GM21723 (cell line): Measurements from ENCODE around the gene TCOF1.

Experiments
- ATAC-seq: cut with Tn5 transposase; IDR thresholded peaks from one replicate; pipeline ENCODE4 v1.9.1; 2021; ENCODE audit warnings: mild to moderate bottlenecking, moderate library complexity; ENCODE audit not compliant: unreplicated experiment

TCOF1 gene

DNA sequence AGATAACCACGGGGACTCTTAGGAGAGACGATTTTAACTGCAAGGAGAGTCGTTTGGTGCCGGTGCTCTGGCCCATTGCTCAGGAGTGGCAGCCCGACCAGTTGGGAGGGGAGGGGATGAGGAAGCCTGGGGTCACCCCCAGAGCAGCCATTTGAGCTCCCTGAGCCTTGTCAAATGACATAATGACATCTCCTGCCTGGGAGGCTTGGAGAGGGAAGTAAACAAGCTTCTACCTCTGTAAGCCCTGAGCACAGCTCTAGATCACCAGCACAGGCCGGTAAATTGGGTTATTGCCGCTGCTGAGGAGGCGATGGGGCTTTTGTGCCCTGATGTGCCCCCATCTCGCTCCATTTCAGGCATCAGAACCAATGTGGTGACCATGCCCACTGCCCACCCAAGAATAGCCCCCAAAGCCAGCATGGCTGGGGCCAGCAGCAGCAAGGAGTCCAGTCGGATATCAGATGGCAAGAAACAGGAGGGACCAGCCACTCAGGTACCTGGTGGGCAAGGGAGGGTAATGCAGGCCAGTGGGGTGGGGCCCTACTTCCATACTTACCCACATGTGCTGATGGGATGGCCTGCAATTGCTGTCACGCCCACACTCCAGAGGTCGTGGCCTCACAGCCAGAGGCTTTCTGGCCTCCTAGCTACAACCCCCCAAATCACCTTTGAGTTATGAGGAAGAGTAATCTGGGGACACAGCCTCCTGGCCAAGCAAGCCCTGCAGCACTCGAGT, 32.2 kb downstream of the TCOF1 start:
- ATAC-seq = no peak

DNA sequence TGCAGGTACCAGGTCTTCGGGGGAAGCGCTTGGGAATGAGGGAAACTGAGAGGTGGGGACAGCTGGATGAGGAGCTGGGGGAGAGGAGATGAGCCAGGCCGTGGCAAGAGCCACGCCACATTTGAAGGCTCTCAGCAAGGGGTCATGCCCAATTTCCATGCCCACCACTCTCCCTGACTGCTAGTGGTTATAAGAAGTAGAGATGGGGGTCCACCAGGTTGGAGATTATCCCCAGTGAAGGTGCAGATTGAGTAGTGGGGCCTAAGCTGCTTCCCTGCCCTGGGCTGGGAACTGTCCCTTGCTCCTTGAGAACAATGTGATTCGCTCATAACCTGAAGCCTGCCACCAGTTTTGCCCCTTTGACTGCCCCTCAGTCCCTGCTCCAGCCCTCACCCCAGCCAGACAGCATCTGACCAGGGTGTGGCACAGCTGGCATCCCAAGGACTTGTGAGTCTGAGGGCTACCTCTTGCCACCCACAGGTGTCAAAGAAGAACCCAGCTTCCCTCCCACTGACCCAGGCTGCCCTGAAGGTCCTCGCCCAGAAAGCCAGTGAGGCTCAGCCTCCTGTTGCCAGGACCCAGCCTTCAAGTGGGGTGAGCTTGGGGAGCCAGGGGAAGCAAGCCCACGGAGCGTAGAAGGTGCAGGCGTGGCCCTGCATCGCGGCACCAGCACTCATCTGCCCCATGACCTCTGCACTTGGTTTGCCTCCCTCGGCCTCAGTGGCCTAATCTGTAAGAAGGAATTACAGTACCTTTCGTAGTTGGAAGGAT, 33.8 kb downstream of the TCOF1 start:
- ATAC-seq = no peak

DNA sequence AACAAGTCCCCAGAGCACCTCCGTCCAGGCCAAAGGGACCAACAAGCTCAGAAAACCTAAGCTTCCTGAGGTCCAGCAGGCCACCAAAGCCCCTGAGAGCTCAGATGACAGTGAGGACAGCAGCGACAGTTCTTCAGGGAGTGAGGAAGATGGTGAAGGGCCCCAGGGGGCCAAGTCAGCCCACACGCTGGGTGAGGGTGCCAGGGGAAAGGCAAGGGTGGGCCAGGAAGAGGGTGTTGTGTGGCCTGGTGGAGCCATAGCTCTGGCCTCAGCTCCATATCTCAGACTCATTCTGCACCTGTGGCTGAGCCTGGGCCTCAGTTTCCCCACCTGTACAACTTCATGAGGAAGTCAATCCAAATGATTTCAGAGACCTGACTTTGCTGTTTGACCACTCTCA, 34.5 kb downstream of the TCOF1 start:
- no peak for ATAC-seq

DNA sequence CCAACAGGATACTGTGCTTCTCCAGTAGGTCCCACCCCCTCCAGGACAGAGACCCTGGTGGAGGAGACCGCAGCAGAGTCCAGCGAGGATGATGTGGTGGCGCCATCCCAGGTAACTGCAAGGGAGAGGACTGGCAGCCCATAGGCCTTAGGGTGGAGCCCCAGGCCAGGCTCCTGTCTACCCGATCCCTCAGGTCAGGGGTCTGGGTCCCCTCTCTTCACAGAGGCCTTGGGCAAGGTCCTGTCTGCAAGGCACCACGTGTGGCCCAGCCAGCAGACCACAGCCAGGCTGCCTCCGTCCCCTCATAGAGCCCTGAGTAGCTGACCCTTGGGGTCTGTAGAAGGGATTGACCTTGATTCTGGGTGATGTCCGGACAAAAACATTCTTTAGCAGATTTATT, 35.2 kb downstream of the TCOF1 start:
- no peak for ATAC-seq

DNA sequence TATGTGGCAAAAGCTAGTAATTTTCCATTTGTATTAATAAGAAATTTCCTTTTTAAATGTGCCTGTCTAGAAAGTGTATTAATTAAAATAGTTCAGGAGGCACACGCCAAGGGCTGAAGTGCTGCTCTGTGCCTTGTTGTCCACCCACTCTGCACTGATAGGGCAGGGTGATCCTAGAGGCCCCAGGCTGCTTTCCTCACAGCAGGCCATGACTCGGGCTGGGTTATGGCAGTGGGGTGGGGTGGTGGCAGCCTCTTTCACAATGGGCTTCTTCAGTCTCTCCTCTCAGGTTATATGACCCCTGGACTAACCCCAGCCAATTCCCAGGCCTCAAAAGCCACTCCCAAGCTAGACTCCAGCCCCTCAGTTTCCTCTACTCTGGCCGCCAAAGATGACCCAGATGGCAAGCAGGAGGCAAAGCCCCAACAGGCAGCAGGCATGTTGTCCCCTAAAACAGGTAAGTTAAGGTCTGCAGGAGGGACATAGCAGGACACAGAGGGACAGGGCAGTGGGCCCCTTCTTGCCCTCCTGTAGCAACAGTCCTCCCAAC, 35.7 kb downstream of the TCOF1 start:
- ATAC-seq = no peak

DNA sequence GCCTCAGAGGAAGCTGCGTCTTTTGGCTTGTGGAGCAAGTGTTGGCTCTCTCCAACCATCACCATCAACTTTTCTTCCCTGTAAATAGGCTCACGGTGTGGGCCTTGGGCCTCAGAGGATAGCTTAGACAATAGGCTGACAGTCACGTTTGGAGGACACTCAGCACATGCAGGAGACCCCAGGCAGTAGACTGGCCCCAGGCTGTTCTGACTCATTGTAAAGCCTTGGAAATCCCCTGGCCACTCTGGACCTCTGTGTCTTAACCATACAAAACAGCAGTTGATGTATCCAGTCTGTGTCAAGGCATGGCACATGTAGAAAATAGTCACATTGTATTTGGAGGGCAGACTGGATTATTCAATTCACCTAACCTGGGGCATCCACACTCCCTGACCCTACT, 36.6 kb downstream of the TCOF1 start:
- no peak for ATAC-seq

DNA sequence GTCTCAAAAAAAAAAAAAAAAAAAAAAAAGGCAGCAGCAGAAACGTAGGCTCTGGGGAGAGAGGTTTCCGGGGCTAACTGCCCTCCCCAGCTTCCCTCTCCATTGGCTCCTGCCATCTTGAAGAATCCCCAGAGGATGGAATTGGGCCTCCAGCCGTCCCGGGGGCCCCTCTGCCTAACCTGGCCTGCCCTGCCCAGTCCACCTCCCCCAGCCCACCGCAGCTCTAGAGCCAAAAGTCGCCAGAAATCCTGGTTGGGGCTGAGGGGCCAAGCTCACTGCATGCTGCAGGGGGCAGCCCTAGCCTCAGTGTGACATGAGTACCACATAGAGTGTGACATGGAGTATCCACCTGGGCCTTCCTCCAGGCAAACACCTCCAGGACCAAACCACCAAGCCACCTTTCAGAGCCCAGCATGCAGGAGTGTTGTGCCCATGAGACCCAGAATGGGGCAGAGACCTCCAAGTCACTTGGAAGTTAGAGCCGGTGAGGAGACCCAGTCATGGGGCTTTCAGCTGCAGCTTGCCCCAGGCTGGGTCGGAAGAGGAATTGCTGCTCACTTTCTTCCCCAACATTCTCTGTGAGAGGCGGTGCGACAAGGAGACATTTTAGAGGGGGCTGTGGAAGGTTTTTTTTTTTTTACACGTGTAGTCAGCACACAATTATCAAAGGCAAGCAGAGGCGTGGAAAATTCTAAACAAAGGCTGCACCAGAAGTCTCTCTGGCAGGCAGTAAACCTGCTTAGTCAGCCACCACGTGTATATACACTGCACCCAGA, 37.6 kb downstream of the TCOF1 start:
- ATAC-seq = no peak

DNA sequence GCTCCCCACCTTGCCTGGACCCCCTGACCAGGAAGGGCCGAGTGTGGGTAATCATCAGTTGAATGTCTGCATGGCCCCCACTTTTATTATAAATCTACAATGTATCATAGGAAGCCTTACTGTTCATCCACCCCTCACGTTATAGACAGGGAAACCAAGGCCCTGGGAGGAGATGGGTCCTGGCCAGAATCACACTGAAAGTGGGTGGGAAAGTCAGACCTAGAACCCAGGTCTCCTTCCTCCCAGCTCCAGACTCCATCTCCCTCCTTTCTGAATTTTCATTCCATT, 38.1 kb downstream of the TCOF1 start:
- no peak for ATAC-seq

DNA sequence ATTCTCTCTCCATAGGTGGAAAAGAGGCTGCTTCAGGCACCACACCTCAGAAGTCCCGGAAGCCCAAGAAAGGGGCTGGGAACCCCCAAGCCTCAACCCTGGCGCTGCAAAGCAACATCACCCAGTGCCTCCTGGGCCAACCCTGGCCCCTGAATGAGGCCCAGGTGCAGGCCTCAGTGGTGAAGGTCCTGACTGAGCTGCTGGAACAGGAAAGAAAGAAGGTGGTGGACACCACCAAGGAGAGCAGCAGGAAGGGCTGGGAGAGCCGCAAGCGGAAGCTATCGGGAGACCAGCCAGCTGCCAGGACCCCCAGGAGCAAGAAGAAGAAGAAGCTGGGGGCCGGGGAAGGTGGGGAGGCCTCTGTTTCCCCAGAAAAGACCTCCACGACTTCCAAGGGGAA, 38.8 kb downstream of the TCOF1 start:
- ATAC-seq = no peak

DNA sequence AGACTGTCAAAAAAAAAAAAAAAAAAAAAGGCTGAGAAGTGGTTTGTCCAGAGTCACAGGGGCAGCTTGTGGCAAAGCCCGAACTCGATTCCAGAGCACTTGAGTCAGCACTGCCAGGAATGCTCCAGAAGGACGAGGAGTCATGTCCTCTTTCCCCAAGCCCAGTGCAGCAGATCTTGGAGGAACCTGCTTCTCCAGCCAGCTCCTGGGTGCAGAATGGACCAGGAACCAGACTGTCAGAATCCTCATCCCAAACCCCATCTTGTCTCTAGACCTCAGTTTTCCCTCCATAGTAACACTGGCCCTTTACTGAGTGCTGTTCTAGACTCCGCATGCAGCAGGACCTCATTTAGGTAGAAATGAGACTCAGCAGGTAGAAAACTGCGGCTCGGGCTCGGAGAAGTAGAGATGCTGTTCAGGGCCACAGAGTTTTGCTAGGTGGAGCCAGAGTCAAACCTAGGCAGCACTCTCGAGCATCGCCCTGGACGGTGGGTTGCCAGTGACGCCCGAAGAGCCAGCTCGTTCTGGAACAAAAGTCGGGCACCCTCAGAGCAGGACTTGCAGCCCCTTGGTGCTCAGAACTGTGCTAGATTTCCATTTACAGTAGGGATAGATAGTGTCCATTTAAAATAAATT, 39.8 kb downstream of the TCOF1 start:
- no peak for ATAC-seq

DNA sequence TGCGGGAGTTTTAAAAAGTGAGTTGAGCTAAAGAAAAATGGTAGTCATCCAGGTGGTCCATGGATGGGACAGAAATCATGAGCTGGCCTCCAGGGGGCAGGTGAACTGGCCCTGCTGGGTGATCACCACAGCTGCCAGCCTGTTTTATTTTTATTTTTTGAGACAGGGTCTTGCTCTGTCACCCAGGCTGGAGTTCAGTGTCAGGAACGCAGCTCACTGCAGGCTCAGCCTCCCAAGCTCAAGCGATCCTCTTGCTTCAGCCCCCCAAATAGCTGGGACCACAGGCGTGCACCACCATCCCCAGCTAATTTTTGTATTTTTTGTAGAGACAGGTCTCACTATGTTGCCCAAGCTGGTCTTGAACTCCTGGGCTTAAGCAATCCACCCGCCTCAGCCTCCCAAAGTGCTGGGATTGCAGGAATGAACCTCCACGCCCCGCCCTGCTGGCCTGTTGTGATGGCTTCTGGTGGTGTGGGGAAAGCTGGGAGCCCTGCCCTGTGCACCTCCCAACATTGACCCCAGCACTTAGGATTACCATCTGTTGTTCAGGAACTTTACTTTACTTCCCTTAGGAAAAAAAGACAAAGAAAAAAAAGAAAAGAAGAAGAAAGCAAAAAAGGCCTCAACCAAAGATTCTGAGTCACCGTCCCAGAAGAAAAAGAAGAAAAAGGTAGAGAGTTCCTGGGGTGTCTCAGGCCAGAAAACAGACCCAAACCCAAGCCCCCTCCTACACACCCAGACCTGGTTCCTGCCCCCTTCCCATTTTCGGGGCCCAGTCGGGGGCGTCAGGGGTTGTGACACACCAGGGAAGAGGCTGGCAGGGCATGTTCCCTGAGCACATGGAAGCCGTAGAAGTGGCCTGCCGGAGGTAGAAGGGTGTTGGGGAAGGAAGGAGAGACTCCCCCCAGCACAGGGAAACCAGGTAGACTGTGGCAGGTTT, 40.6 kb downstream of the TCOF1 start:
- ATAC-seq = peak; percentile 2

DNA sequence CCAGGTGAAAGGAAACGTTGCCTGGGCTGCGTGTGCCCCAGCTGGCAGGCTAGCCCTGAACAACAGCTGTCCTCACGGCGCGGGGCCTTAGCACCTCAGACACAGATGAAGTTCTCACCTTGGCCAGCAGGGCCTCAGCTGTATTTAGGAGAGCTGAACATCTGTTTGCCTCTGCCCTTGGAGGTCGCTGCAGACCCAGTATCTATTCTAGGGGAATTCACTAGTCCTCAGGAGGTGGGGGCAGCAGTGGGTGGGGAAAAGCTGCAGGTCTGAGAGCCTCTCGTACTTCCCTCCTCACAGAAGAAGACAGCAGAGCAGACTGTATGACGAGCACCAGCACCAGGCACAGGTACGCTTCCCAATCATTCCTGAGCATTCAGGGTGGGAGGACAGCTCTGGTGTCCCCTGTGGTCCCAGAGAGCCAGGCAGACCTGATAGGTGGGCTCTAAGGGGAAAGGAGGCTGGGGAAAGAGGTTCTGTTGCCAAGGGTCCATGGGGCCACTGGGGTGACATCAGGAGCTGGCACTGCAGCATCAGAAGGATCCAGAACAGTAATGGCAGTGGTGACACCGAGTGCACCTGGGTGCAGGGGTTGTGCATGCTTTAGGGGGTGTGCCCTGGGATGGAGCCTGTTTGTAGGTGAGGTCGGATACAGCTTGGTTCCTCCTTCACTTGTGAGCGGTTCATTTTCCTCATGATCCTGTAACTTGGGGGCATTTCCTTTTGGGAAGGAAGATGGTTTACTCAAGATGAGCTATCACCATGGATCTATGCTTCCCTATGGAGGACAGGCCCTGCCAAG, 41.4 kb downstream of the TCOF1 start:
- ATAC-seq = peak; percentile 80

DNA sequence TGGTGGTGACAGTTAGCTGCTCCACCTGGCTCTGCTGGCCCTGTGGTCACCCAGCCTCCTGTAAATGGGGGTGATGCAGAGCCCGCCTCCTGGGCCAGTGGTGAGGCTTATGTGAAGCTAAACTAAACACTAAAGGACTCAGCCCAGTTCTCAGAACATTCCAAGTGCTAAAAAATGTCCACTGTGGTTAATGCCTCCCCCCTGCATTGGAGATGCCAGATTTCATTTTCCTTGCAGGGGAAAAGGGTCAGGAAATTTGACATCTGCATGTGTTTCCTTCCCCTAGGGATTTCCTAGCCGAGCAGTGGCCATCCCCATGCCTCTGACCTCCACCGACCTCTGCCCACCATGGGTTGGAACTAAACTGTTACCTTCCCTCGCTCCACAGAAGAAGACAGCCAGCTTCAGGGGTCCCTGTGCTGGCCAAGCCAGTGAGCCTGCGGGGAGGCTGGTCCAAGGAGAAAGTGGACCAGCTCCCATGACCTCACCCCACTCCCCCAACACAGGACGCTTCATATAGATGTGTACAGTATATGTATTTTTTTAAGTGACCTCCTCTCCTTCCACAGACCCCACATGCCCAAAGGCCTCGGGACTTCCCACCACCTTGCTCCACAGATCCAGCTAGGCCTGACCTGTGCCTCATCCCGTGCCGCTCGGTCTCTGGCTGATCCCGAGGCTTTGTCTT, 42.2 kb downstream of the TCOF1 start:
- ATAC-seq = no peak

DNA sequence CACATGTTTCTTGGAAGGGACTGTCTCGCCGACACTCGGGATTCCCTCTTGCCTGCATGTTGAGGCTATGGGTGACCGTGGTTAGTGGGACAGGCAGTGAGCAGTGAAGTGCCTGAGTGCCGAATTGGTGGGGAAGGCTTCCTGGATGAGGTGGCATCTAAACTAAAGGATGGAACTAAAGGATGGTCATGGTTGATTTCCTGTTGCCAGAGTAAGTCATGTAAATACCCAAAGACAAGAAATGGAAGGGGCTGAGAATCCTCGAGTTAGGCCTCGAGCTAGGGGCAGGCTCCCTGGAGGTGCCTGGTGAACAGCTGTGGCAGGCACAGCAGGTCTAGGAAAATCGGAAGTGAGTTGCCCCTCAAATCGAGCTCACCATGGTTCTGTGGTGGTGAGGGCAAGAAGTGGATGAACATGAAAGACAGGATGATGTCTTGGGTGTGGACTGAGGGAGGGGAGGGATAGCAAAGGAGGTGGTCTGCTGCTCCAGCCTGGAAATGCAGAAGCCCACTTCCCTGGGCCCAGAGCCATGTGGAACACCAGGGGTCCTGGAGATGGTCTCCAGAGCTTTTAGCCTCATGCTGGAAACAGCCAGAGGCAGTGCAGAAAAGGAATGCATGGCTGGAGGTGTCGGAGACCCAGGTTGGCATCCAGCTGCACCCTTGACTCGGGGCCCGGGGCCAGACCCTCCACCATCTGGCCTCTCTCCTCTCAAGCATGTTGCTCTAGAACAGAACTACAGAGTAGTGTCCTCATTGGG, 43.0 kb downstream of the TCOF1 start:
- no peak for ATAC-seq

DNA sequence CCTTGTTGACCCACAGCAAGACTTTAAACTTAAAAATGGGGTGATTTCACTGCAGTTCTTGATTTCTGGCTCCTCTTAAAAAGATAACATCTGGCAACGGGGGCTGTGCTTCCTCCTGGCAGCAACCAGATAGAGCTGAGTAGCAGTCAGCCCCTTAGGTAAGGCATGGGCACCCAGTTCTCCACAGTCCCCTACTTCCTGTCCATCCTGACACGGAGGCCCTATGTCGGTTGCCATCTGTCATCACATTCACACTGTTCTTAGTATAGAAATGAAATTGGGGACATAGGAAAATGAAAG, 43.5 kb downstream of the TCOF1 start:
- no peak for ATAC-seq

DNA sequence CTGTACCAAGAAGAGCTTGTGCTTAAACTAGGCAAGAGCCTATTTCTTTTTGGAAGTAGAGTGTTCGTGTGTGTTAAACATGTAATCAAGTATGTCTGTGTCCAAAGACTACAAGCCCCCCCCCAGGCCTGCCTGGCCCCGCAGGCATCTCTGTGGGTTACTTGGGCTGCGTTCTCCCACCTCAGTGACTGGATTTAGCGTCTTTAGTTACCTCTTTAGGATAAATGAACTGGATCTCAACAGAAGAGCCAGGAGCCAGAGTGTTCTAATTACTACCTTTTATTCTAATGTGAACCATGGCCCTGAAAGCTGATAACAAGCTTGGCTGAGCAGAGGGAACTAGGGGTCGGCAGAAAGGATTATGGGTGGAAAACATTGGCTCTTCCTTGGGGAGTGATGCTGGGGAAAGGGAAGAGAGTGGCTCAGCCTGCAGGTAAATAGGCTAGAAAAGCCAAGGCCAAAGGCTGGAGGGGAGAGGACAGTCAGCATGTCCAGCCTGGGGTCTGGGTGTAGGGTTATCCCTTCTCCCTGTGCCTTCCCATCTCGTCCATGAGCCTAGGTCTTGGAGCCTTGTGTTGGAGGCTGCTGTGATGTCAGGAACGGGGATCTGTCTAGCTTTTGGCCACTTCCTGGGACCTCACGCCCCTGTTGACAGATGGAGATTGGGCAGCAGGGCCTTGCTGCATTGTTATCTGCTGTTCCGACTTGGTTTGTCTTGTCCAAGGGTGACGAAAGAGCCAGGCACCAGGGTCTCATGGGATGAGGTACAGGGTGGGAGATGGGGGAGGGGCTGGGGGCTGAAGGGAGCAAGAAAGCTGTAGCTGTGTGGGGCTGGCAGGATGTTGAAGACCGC, 44.1 kb downstream of the TCOF1 start:
- no peak for ATAC-seq

DNA sequence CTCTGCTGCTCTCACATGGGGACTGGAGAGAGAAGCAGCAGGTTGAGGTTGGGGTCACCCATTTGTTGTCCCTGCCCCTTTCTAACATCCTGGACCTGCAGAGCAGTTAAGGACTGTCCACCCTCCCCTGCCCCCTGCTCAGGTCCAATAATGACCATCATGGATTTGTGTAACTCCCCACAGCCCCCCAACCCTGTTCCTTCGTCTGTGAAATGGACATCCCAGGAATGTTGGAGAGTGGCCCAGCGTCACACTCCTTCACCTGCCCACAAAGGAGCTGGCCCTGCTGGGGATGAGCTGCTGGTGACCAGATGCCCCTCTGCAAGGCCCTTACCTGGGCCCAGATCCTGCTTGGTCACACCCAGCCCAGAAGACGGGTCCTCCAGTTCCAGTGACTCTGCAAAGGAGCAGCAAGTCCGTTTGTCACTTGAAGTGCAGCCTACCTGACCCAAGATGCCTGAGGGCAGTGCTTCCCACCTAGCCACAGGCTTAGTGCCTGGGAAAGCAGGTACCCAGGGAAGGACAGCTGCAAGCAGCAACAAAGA, 44.8 kb downstream of the TCOF1 start:
- ATAC-seq = no peak
